ENCODE measurements around the gene BABAM2. TPM values are rescaled to one million over a fixed set of nuclear protein-coding genes. Genes with fewer than 3 reads are reported as not detected.

Gene BABAM2
- total RNA-seq, 1 experiment from 2014 or later: 27.1 TPM

DNA sequence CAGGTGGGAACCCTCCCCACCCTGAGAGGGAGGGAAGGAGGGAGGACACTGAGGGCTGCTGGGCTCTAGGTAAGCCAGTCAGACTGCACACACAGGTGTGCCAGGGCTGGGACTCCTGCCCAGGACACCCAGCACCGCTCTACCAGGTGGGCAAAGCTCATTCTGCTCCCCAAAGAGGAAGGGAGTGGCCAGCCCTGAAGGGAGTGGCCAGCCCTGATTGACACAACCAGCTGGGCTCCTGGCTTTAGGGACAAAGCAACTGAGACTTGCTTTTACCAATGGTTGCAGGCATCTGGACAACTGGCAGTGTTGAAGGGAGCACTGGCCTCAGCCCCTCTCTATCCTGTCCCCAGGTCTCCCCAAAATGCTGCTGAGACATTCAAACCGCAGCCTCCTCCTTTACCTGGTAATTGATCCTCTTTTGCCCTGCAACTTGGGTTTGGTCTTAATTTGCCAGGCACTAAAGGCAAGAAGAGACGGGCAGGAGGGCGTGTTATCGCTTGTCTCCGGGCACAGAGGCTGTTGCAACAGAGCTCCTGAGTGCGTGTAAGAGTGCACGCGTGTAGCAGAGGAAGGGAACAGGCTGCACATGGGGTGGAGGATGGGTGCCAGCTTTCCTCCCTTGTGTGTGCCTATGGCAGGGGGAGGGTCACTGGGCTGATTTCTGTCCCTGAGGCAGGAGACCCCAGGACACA, 487.6 kb downstream of the BABAM2 start:
- H3K9ac ChIP-seq (ENCODE audit: extremely low read depth, insufficient read length, low read length): no peak overlapping the region
- no CpG with 5 or more reads among the region's 9 CpGs for WGBS (ENCODE audit: extremely low coverage, insufficient read length, low lambda C conversion rate)

More for the DNA sequence above, 487.6 kb downstream of the BABAM2 start:
- H3K27ac Mint-ChIP-seq: no peak overlapping the region
- no peaks in the 10 kb centered on the region for H3K4me1 ChIP-seq (ENCODE audit: insufficient read depth, low read length)
- H4K5ac ChIP-seq (ENCODE audit: insufficient read length, low read depth, low read length): no peak overlapping the region
- no peak overlapping the region for H3K14ac ChIP-seq (ENCODE audit: insufficient read depth, low read length)
- no peaks in the 10 kb centered on the region; a peak in 1 of 5 replicates for H3K9me3 Mint-ChIP-seq
- H3K23me2 ChIP-seq (ENCODE audit: insufficient read length, low read depth, low read length, poor library complexity, severe bottlenecking): no peaks in the 10 kb centered on the region
- no peak overlapping the region for H4K91ac ChIP-seq (ENCODE audit: insufficient read length, low read depth, low read length)
- no peak overlapping the region for H2BK20ac ChIP-seq (ENCODE audit: low read depth, low read length, poor library complexity, severe bottlenecking)
- no peak overlapping the region for H2BK120ac ChIP-seq (ENCODE audit: low read depth, low read length, poor library complexity, severe bottlenecking)
- no peak overlapping the region for H2AFZ ChIP-seq (ENCODE audit: low read length)
- H4K20me1 ChIP-seq (ENCODE audit: control insufficient read depth, insufficient read depth, insufficient read length): no peaks in the 10 kb centered on the region
- no peaks in the 10 kb centered on the region for H3K9me3 ChIP-seq (ENCODE audit: control insufficient read depth, low read depth, low read length)
- no peak overlapping the region for H3K18ac ChIP-seq (ENCODE audit: insufficient read length, low read depth, low read length)
- H3K4me2 ChIP-seq (ENCODE audit: insufficient read depth, insufficient read length, low read length): no peak overlapping the region
- no peak overlapping the region for H2BK12ac ChIP-seq (ENCODE audit: insufficient read length, low read depth, low read length)
- H3K4ac ChIP-seq (ENCODE audit: low read depth, low read length): no peak overlapping the region
- no peak for DNase-seq
- H2BK15ac ChIP-seq (ENCODE audit: low read depth, low read length): no peak overlapping the region
- H3T11ph ChIP-seq (ENCODE audit: low read length): no peak overlapping the region
- H4K8ac ChIP-seq (replicated peaks; ENCODE audit: insufficient read length, low read depth, low read length): no peak overlapping the region
- no peak overlapping the region for H2AK5ac ChIP-seq (ENCODE audit: insufficient read length, low read length)
- TF ChIP-seq, protein P1, sequence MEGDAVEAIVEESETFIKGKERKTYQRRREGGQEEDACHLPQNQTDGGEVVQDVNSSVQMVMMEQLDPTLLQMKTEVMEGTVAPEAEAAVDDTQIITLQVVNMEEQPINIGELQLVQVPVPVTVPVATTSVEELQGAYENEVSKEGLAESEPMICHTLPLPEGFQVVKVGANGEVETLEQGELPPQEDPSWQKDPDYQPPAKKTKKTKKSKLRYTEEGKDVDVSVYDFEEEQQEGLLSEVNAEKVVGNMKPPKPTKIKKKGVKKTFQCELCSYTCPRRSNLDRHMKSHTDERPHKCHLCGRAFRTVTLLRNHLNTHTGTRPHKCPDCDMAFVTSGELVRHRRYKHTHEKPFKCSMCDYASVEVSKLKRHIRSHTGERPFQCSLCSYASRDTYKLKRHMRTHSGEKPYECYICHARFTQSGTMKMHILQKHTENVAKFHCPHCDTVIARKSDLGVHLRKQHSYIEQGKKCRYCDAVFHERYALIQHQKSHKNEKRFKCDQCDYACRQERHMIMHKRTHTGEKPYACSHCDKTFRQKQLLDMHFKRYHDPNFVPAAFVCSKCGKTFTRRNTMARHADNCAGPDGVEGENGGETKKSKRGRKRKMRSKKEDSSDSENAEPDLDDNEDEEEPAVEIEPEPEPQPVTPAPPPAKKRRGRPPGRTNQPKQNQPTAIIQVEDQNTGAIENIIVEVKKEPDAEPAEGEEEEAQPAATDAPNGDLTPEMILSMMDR (conservative IDR thresholded peaks at IDR 0.05): no peak
- H3K4me3 Mint-ChIP-seq: no peak overlapping the region
- peaks cover 77% of the 10 kb centered on the region for H3K27me3 Mint-ChIP-seq (ENCODE audit: low read depth)
- no peaks in the 10 kb centered on the region; the same call in 1 of the 2 replicates for H3K27me3 ChIP-seq (ENCODE audit: insufficient read depth, low read length)
- H3K4me1 Mint-ChIP-seq: peaks cover 11 to 13% of the 10 kb centered on the region in 2 experiments
- H3K79me1 ChIP-seq (ENCODE audit: insufficient read depth, low read depth, low read length, poor library complexity, severe bottlenecking): no peaks in the 10 kb centered on the region
- H3K56ac ChIP-seq (ENCODE audit: insufficient read length, low read depth, low read length): no peak overlapping the region
- H3K79me2 ChIP-seq (ENCODE audit: insufficient read depth, low read length): no peaks in the 10 kb centered on the region
- H3K36me3 Mint-ChIP-seq (ENCODE audit: insufficient read depth in 1 of 3, low read depth in 3 of 3): no peaks in the 10 kb centered on the region
- H3K23ac ChIP-seq (ENCODE audit: insufficient read length, low read depth, low read length): no peak overlapping the region
- no peak overlapping the region for H3K27ac ChIP-seq (ENCODE audit: insufficient read length, low read depth, low read length)
- no peak overlapping the region for H2BK5ac ChIP-seq (ENCODE audit: insufficient read length, low read length)

Data from H9 (cell line).